K562 (cell line): Measurements from ENCODE around the gene LHX3.

ENCODE experiments used
- CAMTA2 ChIP-seq: fragments of 250-450 bp; sonication (Bioruptor Pico); conservative IDR thresholded peaks from 2 replicates; pipeline ENCODE4 v1.5.1; 2022
- CCAR2 ChIP-seq: fragments of 200-400 bp; formaldehyde crosslinking; IDR thresholded peaks from 2 replicates; pipeline ENCODE4 v1.6.1; 2017; ENCODE audit warnings: mild to moderate bottlenecking, low read depth, low read length
- MAZ ChIP-seq, 2 experiments: fragments of 450-650 bp in 1 of 2; sonication (generic) in 1 of 2; formaldehyde crosslinking; IDR thresholded peaks in 1 of 2; conservative IDR thresholded peaks in 1 of 2; 2 replicates each; pipeline versions ENCODE4 v1.4.0 to v1.5.0; 2020; ENCODE audit warnings: mild to moderate bottlenecking in 1 of 2, missing genetic modification reagents in 1 of 2
- RBFOX2 ChIP-seq: fragments of 200-400 bp; formaldehyde crosslinking; IDR thresholded peaks from 2 replicates; pipeline ENCODE4 v1.6.1; 2017; ENCODE audit warnings: low read depth, mild to moderate bottlenecking, low read length, moderate library complexity
- TF ChIP-seq, protein P1 (sequence below), 2 experiments: fragments of 450-650 bp in 1 of 2; sonication (generic) in 1 of 2; formaldehyde crosslinking in 1 of 2; IDR thresholded peaks; 2 replicates each; pipeline versions ENCODE4 v1.7.1 to v1.9.0; 2016 to 2022; ENCODE audit warnings: inconsistent platforms in 1 of 2, mild to moderate bottlenecking in 1 of 2, missing genetic modification reagents in 1 of 2
- TF ChIP-seq, protein P2 (sequence below): sonication (generic); formaldehyde crosslinking; IDR thresholded peaks from 2 replicates; pipeline ENCODE4 v1.8.1; 2022; ENCODE audit warnings: missing genetic modification reagents

DNA sequence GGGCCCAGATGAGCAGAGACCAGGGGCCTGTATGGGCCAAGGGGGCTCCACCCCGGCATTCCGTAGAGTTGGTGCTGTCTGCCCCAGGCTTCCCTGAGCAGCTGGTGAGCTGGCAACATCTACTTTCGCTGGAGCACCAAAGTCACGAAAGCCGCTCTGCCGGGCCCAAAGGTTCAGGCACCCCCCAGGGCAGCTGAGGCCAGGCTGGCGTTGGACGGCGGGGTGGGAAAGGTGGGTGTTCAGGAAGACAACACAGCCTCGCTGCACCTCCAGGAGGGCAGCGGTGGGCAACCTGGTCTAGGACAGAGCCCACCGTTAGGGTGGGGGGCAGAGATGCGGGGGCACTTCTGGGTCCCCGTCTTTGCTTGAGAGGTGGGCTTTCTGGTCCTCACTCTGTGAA is 56.2 kb downstream of the LHX3 start:
- TF ChIP-seq, protein P1, sequence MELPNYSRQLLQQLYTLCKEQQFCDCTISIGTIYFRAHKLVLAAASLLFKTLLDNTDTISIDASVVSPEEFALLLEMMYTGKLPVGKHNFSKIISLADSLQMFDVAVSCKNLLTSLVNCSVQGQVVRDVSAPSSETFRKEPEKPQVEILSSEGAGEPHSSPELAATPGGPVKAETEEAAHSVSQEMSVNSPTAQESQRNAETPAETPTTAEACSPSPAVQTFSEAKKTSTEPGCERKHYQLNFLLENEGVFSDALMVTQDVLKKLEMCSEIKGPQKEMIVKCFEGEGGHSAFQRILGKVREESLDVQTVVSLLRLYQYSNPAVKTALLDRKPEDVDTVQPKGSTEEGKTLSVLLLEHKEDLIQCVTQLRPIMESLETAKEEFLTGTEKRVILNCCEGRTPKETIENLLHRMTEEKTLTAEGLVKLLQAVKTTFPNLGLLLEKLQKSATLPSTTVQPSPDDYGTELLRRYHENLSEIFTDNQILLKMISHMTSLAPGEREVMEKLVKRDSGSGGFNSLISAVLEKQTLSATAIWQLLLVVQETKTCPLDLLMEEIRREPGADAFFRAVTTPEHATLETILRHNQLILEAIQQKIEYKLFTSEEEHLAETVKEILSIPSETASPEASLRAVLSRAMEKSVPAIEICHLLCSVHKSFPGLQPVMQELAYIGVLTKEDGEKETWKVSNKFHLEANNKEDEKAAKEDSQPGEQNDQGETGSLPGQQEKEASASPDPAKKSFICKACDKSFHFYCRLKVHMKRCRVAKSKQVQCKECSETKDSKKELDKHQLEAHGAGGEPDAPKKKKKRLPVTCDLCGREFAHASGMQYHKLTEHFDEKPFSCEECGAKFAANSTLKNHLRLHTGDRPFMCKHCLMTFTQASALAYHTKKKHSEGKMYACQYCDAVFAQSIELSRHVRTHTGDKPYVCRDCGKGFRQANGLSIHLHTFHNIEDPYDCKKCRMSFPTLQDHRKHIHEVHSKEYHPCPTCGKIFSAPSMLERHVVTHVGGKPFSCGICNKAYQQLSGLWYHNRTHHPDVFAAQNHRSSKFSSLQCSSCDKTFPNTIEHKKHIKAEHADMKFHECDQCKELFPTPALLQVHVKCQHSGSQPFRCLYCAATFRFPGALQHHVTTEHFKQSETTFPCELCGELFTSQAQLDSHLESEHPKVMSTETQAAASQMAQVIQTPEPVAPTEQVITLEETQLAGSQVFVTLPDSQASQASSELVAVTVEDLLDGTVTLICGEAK (IDR thresholded peaks at IDR 0.05): no peak
- TF ChIP-seq, protein P1 (CRISPR knock-in tag; IDR thresholded peaks at IDR 0.05): no peak
- no peak for TF ChIP-seq CCAR2
- no peak for TF ChIP-seq CAMTA2 (CRISPR knock-in tag)
- TF ChIP-seq MAZ (CRISPR knock-in tag; conservative IDR thresholded peaks at IDR 0.05 in 1 of 2, IDR thresholded peaks at IDR 0.05 in 1 of 2): no peak
- TF ChIP-seq, protein P2, sequence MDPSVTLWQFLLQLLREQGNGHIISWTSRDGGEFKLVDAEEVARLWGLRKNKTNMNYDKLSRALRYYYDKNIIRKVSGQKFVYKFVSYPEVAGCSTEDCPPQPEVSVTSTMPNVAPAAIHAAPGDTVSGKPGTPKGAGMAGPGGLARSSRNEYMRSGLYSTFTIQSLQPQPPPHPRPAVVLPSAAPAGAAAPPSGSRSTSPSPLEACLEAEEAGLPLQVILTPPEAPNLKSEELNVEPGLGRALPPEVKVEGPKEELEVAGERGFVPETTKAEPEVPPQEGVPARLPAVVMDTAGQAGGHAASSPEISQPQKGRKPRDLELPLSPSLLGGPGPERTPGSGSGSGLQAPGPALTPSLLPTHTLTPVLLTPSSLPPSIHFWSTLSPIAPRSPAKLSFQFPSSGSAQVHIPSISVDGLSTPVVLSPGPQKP (CRISPR knock-in tag): no peak
- no peak for TF ChIP-seq RBFOX2
